Left cardiac atrium (tissue), 4 donors: Measurements from ENCODE around the gene CRIP1. TPM values are rescaled to one million over a fixed set of nuclear protein-coding genes. Genes with fewer than 3 reads are reported as not detected.

Experiments used
- ATAC-seq, 2 donors: fragments of 200-7000 bp; cut with Tn5 transposase; one replicate each; pipeline ENCODE4 v1.9.1; 2020; ENCODE audit warnings: mild to moderate bottlenecking in 2 of 2, moderate library complexity in 2 of 2
- DNase-seq: peaks from one replicate; pipeline ENCODE4 v3.0.0-alpha.2; 2020
- intact Hi-C, 2 donors: fragments of 100-400 bp; cut with DNase I; formaldehyde crosslinking; loops; one replicate each; pipeline versions ENCODE4 v1.14.1 to v1.15.1; 2022 to 2023
- total RNA-seq, 2 donors: library from RNA; stranded (reverse); fragmentation: NEBNext Ultra II Directional; extraction: Animal tissue kit (Norgen Biotek cat#: 25700); gene quantifications; one replicate each; pipeline ENCODE4 v1.2.1, GENCODE V29; 2021
- donor health status: DM: no; HTN: yes; CAD: no.
- donor health status: DM: no; HTN: yes; CAD: no; lungs with severe emphysema.
- donor health status: DM: yes; HTN: yes; CAD: no.
- donor health status: Dilated cardiomyopathy.

CRIP1 gene
- total RNA-seq, 2 donors from 2014 or later: 137 to 192 TPM

GRCh38 chr14:105476831-105477659 lies 9.6 kb upstream of the CRIP1 start:
- no peak for ATAC-seq
- intact Hi-C loops: no loop called here
- peak; percentile 60 for DNase-seq

GRCh38 chr14:105477660-105478397 lies 8.9 kb upstream of the CRIP1 start:
- no peak for ATAC-seq
- peak; percentile 57 for DNase-seq
- intact Hi-C loops: no loop called here

- intact Hi-C loops: no loop called here
- DNase-seq: peak; percentile 34
- ATAC-seq: no peak
These were observed 8.1 kb upstream of the CRIP1 start for GRCh38 chr14:105478398-105479251.

- ATAC-seq (no peak), DNase-seq (peak; percentile 35)
- intact Hi-C loops: no loop called here
These were observed 7.1 kb upstream of the CRIP1 start for GRCh38 chr14:105479431-105480158.

- intact Hi-C loops: no loop called here
- DNase-seq: peak; percentile 32
- ATAC-seq: no peak
These were observed 6.4 kb upstream of the CRIP1 start for GRCh38 chr14:105480199-105480746.

GRCh38 chr14:105480807-105481801 lies 5.6 kb upstream of the CRIP1 start:
- DNase-seq: peak; percentile 90
- ATAC-seq: peak; percentile 63 to 64
- intact Hi-C loops: no loop called here

GRCh38 chr14:105481886-105482457 lies 4.7 kb upstream of the CRIP1 start:
- ATAC-seq (peak; percentile 45 to 56), DNase-seq (peak; percentile 96)
- intact Hi-C loops: no loop called here

GRCh38 chr14:105482486-105483110 lies 4.1 kb upstream of the CRIP1 start:
- intact Hi-C loops: no loop called here
- no peak for ATAC-seq
- no peak for DNase-seq

GRCh38 chr14:105483300-105484068 lies 3.2 kb upstream of the CRIP1 start:
- DNase-seq: peak; percentile 42
- ATAC-seq: no peak
- intact Hi-C loops: no loop called here

- no peak for ATAC-seq
- DNase-seq: peak; percentile 86
- intact Hi-C loops: no loop called here
These were observed 2.4 kb upstream of the CRIP1 start for GRCh38 chr14:105484069-105484996.

- intact Hi-C loops: no loop called here
- no peak for DNase-seq
These were observed 1.7 kb upstream of the CRIP1 start for GRCh38 chr14:105484997-105485393.

GRCh38 chr14:105485739-105486162 lies 935 bp upstream of the CRIP1 start:
- DNase-seq (no peak), ATAC-seq (no peak)
- intact Hi-C loops: no loop called here

More at GRCh38 chr14:105484997-105485393, 1.7 kb upstream of the CRIP1 start:
- ATAC-seq: no peak

GRCh38 chr14:105486974-105487448 lies 325 bp downstream of the CRIP1 start:
- DNase-seq: peak; percentile 80
- peak in 1 of 2 donors; percentile 1 for ATAC-seq
- intact Hi-C loops: no loop called here

GRCh38 chr14:105487449-105487985 lies 831 bp downstream of the CRIP1 start:
- intact Hi-C loops: no loop called here
- DNase-seq (peak; percentile 70), ATAC-seq (no peak)
